ENCODE data around the gene NCAM2.

The NCAM2 gene

DNA sequence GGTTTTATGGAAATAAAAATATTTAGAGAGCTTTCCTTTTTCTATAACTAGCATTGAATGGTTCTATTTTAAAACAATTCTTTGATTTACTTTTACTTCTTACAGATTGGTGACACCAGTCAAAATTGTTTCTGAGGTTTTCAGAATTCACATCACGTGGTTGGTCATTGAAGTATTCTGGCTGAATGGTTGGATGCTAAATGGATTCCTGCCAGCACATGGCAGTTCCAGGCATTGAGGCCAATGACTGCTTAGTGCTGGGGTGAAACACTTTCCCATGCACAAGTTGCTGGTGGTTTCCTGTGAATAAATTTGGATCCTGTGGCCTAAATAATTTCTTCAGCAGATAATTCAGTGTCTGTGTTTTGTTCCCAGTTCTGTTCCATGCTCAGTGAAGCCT is 20.6 kb downstream of the NCAM2 start:
- intact Hi-C loops (cut with DNase I): no loop called here
- peak in 5 of 10 donors; percentile 24 to 84 (median 37) for DNase-seq

DNA sequence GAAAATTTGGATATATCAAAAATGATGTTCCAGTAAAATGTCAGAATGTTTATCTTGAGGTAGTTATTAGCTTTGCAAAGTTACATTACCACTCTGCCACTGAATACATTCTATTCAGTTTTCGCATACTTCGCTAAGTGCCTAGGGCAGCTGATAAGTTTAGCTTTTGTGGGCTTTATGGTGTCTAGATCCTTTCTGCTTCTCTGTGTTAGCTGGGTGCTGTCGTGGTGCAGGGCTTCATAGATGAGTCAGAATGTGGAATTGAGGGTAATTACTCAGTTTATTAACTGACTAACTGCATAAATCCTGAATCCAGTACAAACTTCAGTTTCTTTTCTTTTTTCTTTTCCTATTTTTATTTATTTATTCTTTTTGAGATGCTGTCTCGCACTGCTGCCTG is 21.5 kb downstream of the NCAM2 start:
- intact Hi-C loops (cut with DNase I): no loop called here
- DNase-seq: no peak

- intact Hi-C loops (cut with DNase I): no loop called here
- DNase-seq: no peak
Measured at GRCh38 chr21:21025742-21026141, 27.5 kb downstream of the NCAM2 start.

DNA sequence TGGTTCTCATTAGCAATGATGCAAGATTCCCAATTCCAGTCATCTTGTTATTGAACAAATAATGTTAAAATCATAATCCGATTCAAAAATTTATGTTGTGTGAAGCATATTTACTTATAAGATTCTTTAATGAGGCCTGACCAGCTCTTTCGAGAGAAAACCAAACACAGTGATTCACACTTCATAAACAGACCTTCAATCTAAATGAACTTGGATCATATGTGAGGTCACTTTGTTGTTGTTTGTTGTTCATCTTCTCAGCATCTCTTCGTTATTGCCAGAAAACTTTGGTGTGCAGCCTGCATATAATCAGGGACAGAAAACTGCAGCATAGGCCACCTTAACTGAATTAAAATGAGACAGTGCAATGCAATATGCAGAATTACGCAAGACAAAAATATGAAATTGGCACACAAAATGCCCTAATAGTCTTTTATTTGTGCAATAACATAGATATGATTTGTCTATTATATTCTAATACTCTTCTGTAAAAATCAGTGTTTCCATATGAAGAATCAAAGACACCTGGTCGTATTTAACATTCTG is 30.1 kb downstream of the NCAM2 start:
- intact Hi-C loops (cut with DNase I): no loop called here
- DNase-seq: no peak

- intact Hi-C loops (cut with DNase I): no loop called here
- no peak for DNase-seq
Measured at GRCh38 chr21:21029164-21029563, 31.0 kb downstream of the NCAM2 start.

DNA sequence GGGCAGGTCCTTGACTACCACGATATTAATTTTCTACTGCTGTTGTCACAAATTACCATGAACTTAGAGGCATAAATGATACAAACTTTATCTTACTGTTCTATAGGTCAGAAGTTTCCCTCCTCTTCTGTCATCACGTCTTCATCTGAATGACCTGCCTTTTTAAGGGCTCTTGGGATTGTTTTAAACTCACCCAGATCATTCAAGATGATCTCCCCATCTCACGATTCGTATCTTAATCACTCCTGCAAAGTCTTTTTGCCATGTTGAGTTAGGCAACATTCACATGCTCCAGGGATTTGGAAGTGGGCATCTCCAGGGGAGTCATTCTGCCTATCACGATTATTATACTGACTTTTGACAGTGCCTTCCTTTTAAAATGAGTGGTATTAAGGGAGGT is 32.1 kb downstream of the NCAM2 start:
- intact Hi-C loops (cut with DNase I): no loop called here
- no peak for DNase-seq

DNA sequence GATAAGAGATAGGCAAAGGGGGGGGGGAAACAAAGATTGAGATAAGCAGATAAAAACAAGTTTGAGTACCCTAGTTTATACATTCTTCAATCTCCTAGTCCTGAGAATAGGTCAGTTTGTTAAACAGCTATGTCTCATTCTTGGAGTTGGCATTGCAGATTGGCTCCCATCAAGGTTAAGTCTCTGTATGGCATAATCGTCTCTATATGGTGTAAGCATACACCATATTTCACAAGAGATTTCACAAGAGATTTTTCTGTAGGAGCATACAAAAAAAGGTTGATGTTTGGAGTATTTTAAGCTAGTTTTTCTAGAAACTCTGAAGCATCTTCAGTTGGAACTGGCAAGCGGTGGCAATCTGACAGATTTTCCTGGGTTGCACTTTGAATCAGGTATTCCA is 35.8 kb downstream of the NCAM2 start:
- no peak for DNase-seq
- intact Hi-C loops (cut with DNase I): no loop called here

DNA sequence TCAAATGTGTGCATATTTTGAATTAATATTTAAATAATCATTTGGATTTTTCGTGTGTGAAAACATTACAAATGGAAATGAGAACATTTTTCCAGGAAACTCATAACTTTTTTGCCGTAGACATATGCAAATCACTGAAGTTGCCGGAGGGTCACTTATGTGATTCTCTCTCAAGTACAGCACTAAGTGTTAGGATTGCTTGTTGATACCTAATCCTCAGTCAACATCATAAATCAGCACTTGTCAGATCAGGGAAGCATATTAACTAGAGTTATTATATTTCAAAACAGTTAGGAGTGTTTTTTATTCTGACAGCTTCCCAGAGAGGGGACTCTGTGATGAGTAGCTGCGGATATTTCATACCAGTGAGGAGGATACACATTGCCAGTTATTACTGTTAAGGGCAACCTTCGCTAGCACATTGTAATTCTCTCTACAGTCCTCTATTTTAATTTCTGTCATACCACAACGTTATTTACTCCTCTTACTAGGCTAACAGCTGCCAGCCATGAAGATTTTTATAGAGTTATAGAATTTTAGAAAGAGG is 41.5 kb downstream of the NCAM2 start:
- DNase-seq: no peak
- intact Hi-C loops (cut with DNase I): no loop called here

DNA sequence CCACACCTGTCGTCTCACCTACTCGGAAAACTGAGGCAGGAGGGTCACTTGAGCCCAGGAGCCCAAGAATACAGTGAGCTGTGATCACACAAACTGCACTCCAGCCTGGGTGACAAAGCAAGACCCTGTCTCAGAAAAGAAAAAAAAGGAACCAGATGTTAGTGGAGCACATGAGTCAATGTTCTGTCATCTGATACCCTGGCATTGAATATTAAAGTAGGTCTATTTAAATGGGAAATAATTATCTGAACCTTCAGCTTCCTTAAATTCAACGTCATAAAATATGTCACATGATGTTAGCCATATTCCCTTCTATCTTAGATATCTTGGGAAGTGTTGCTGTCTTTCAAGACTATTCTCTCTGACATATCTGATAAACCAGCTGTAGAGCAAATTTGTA is 47.3 kb downstream of the NCAM2 start:
- intact Hi-C loops (cut with DNase I): no loop called here
- no peak for DNase-seq

DNA sequence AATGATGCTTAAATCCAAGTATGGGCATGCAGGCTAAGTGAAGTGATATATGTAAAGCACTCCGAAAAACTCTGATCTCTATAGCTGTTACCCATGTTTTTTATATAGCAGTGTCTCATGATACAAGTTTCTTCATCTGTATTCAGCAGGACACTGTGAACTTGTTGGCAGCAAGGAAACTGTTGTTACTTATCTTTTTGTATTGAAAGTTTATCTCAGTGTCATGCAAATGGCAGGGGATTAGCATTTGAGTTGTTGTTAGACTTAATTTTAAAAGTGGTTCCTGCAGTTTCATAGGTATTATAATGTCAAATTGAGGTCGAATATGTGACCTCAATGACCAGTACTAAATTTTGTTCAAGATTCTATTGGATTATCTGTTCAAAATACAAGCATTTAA is 47.9 kb downstream of the NCAM2 start:
- DNase-seq: no peak
- intact Hi-C loops (cut with DNase I): no loop called here

- no peak for DNase-seq
- intact Hi-C loops (cut with DNase I): no loop called here
Measured at GRCh38 chr21:21051109-21052055, 53.2 kb downstream of the NCAM2 start.

DNA sequence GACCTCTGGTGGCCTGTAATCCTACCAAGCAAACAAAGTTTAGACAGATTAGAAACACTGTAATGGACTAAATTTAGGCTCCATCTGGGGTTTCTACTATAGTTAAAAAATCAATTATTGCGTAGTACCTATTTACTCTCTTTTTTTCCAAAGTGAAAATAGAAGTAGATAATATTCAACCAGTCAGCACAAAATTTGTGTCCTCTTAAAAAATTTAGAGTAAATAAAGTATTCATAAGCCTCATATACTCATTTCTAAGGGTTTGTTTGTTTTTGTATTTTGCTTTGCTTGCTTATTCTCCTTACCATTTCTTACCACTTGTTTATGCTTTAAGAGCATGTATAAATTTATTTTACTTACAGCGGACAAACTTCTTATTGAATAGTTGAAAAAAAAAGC is 54.5 kb downstream of the NCAM2 start:
- DNase-seq: no peak
- intact Hi-C loops (cut with DNase I): no loop called here

DNA sequence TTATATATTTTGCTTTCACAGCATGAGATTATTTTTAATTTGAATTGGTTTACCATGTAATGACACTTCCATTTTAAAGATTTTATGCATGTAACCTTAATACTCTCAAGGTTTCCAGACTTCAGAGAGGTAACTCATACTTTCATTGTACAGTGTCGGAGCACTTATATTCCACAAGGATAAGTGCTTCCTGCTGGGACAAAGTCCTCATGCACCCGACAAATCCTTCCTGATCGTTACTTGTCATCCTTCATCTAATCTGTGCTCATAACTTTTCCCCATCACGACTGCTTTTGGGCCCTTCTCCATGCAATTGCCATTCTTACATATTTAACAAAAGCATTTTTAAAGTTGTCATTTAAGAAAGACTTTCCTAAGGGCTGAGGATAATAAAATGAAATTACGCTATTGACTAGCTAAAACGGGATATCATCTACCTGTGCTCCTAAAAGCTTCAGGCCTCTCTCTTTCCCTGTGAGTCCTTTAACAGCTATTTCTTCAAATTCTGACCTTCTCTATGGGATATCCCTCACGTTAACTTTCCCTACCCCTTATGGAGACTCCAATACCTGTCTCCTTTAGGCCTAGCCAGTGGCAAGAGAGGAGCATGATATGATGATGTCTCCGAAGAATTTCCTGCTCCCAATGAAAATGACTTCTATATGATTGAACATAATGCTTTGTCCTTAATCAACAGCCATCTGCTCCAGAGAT is 59.3 kb downstream of the NCAM2 start:
- DNase-seq: no peak
- intact Hi-C loops (cut with DNase I): no loop called here

GRCh38 chr21:21063828-21064227 is 65.6 kb downstream of the NCAM2 start:
- intact Hi-C loops (cut with DNase I): no loop called here

GRCh38 chr21:21064353-21064752 is 66.1 kb downstream of the NCAM2 start:
- intact Hi-C loops (cut with DNase I): no loop called here
- no peak for DNase-seq

More at GRCh38 chr21:21063828-21064227, 65.6 kb downstream of the NCAM2 start:
- no peak for DNase-seq

DNA sequence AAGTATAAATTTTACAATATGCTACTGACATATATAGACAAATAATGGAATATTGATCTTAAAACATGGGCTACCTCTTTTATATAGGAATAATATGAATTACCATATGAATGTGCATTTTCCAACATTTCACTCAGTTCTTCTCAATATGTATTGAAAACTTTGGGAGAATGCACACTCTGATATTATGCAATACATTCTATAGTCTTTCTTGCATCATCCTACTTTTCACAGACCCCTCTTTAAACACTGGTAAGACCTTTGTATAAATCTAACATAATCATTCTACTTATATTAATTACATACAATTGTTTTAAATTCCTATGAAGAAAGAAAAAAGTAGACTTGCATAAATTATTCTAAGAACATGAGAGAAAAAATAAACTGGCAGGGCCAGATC is 69.2 kb downstream of the NCAM2 start:
- no peak for DNase-seq
- intact Hi-C loops (cut with DNase I): no loop called here

GRCh38 chr21:21074305-21074704 is 76.1 kb downstream of the NCAM2 start:
- intact Hi-C loops (cut with DNase I): no loop called here
- no peak for DNase-seq

DNA sequence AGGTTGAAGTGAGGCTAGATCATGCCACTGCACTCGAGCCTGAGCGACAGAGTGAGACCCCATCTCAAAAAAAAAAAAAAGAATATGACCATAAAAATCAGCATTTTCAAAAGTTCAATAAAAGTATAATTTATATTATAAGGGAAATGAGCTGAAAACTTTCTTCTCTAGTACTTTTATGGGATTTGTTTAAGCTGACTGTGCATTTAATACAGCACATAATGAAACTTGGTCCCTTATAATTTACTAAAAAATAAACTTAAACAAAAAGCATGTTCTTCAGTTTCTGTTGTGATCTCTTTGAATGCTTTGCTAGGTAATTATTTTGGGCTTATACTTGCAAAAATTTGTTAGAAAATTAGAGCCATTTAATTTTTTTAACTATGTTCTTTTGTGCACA is 77.8 kb downstream of the NCAM2 start:
- intact Hi-C loops (cut with DNase I): no loop called here
- DNase-seq: no peak

DNA sequence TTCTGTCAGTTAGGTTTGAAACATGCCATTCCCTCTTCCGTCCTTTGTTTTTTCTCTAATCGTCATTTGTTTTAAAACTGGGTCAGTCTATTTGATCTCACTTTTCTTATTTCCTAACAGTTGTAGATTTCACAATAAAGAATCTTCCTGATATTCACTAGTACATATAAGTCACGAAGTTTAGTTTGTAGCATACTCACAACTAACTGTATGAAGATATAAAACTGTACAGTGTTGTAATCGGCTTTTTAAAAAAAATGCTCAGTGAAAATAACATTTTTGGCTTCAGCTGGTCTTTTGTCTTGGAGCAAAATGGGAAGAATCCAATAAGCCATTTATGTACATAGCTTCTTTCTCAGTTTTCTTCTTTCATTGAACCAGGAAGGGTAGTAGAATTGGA is 78.3 kb downstream of the NCAM2 start:
- intact Hi-C loops (cut with DNase I): no loop called here
- DNase-seq: no peak

GRCh38 chr21:21079646-21080045 is 81.4 kb downstream of the NCAM2 start:
- DNase-seq: no peak
- intact Hi-C loops (cut with DNase I): no loop called here

- DNase-seq: no peak
- intact Hi-C loops (cut with DNase I): no loop called here
Measured at GRCh38 chr21:21084179-21084578, 86.0 kb downstream of the NCAM2 start.

All from posterior cingulate gyrus (tissue), 11 donors.